Loucy (cell line): ENCODE results near the gene PRKACB.

Source experiments
- H2AFZ ChIP-seq: fragments of 200-600 bp; sonication (generic); 2 replicates; pipeline ENCODE4 v1.6.0; 2016; ENCODE audit warnings: antibody characterized with exemption, mild to moderate bottlenecking, low read length, moderate library complexity
- H3F3A ChIP-seq: fragments of 200-600 bp; 2 replicates; pipeline ENCODE4 v1.6.0; 2016; ENCODE audit warnings: antibody characterized with exemption, low read depth, mild to moderate bottlenecking
- H3K27me3 ChIP-seq: fragments of 200-600 bp; sonication (generic); 2 replicates; pipeline ENCODE4 v1.6.1; 2014; ENCODE audit warnings: low read length, mild to moderate bottlenecking; ENCODE audit not compliant: insufficient read depth, poor library complexity, severe bottlenecking
- H3K36me3 ChIP-seq: fragments of 200-600 bp; sonication (generic); 2 replicates; pipeline ENCODE4 v1.6.1; 2016; ENCODE audit warnings: low read length; ENCODE audit not compliant: insufficient read depth
- H3K4me1 ChIP-seq: fragments of 200-600 bp; sonication (generic); 2 replicates; pipeline ENCODE4 v1.5.1; 2014; ENCODE audit warnings: low read length, mild to moderate bottlenecking; ENCODE audit not compliant: insufficient read depth, poor library complexity, severe bottlenecking
- H3K4me2 ChIP-seq: fragments of 200-600 bp; sonication (generic); 2 replicates; pipeline ENCODE4 v1.6.0; 2014; ENCODE audit warnings: antibody characterized with exemption, low read length, low read depth, mild to moderate bottlenecking; ENCODE audit not compliant: poor library complexity, severe bottlenecking
- H3K4me3 ChIP-seq: fragments of 200-600 bp; sonication (generic); 2 replicates; pipeline ENCODE4 v1.5.1; 2014; ENCODE audit warnings: low read length, mild to moderate bottlenecking, mixed read lengths; ENCODE audit not compliant: poor library complexity, severe bottlenecking
- H3K79me2 ChIP-seq: fragments of 200-600 bp; sonication (generic); 2 replicates; pipeline ENCODE4 v1.6.1; 2014; ENCODE audit warnings: low read length; ENCODE audit not compliant: insufficient read depth
- H3K9ac ChIP-seq: fragments of 200-600 bp; sonication (generic); 2 replicates; pipeline ENCODE4 v1.6.0; 2014; ENCODE audit warnings: mild to moderate bottlenecking, low read depth, low read length, moderate library complexity; ENCODE audit not compliant: poor library complexity, severe bottlenecking
- H3K9me2 ChIP-seq: fragments of 200-600 bp; sonication (generic); replicated peaks from 2 replicates; pipeline ENCODE4 v1.6.1; 2016; ENCODE audit warnings: low read depth, low read length, mixed read lengths
- H3K9me3 ChIP-seq: fragments of 200-600 bp; sonication (generic); 2 replicates; pipeline ENCODE4 v1.6.1; 2014; ENCODE audit warnings: mild to moderate bottlenecking, antibody characterized with exemption, low read length, low read depth; ENCODE audit not compliant: insufficient read depth
- H4K20me1 ChIP-seq: fragments of 200-600 bp; sonication (generic); 2 replicates; pipeline ENCODE4 v1.6.0; 2014; ENCODE audit warnings: antibody characterized with exemption, low read length, mild to moderate bottlenecking; ENCODE audit not compliant: insufficient read depth, poor library complexity, severe bottlenecking
- CTCF ChIP-seq: fragments of 200-600 bp; sonication (generic); conservative IDR thresholded peaks from 2 replicates; pipeline ENCODE4 v1.5.1; 2014; ENCODE audit warnings: mild to moderate bottlenecking, antibody characterized with exemption, low read length
- EZH2phosphoT487 ChIP-seq: fragments of 200-600 bp; IDR thresholded peaks from 2 replicates; pipeline ENCODE4 v1.6.1; 2018; ENCODE audit warnings: antibody characterized with exemption, mild to moderate bottlenecking, moderate library complexity, borderline replicate concordance

PRKACB gene

GRCh38 chr1:84145068-84145467, 997 bp downstream of the PRKACB start:
- H2AFZ ChIP-seq = peak overlapping the region; percentile 61
- H3K9ac ChIP-seq = peak overlapping the region; percentile 87
- TF ChIP-seq CTCF (no peak), EZH2phosphoT487 (no peak)
- no peaks in the 10 kb centered on the region for H3K27me3 ChIP-seq
- H3K9me3 ChIP-seq = no peaks in the 10 kb centered on the region
- peak overlapping the region; percentile 82 for H3K4me3 ChIP-seq
- no peaks in the 10 kb centered on the region for H3K9me2 ChIP-seq
- peaks cover 3% of the 10 kb centered on the region for H3F3A ChIP-seq
- no peaks in the 10 kb centered on the region for H3K36me3 ChIP-seq
- H3K79me2 ChIP-seq = peaks cover 48% of the 10 kb centered on the region
- peaks cover 47% of the 10 kb centered on the region for H3K4me1 ChIP-seq
- peak overlapping the region; percentile 94 for H3K4me2 ChIP-seq
- peaks cover 17% of the 10 kb centered on the region for H4K20me1 ChIP-seq

GRCh38 chr1:84146411-84147032, 2.5 kb downstream of the PRKACB start:
- no peaks in the 10 kb centered on the region for H3K9me2 ChIP-seq
- peak overlapping the region; percentile 87 for H3K9ac ChIP-seq
- H3K36me3 ChIP-seq = no peaks in the 10 kb centered on the region
- H4K20me1 ChIP-seq = peaks cover 24% of the 10 kb centered on the region
- no peak overlapping the region for H2AFZ ChIP-seq
- TF ChIP-seq CTCF (no peak), EZH2phosphoT487 (no peak)
- H3K27me3 ChIP-seq = no peaks in the 10 kb centered on the region
- H3K4me3 ChIP-seq = peak overlapping the region; percentile 82
- H3K4me1 ChIP-seq = peaks cover 54% of the 10 kb centered on the region
- peaks cover 3% of the 10 kb centered on the region; the same call in 1 of the 2 replicates for H3F3A ChIP-seq
- no peaks in the 10 kb centered on the region for H3K9me3 ChIP-seq
- H3K79me2 ChIP-seq = peaks cover 61% of the 10 kb centered on the region
- peak overlapping the region; percentile 94 for H3K4me2 ChIP-seq

- Histone ChIP-seq H3K9me3 (no peaks in the 10 kb centered on the region), H3K4me2 (peak overlapping the region; percentile 94), H4K20me1 (peaks cover 25% of the 10 kb centered on the region), H3K4me3 (peak overlapping the region; percentile 82), H3K79me2 (peaks cover 84% of the 10 kb centered on the region), H3K36me3 (no peaks in the 10 kb centered on the region), H3K9me2 (no peaks in the 10 kb centered on the region), H2AFZ (no peak overlapping the region), H3K27me3 (no peaks in the 10 kb centered on the region), H3K9ac (peak overlapping the region; percentile 33), H3F3A (peaks cover 7% of the 10 kb centered on the region; the same call in 1 of the 2 replicates), H3K4me1 (peaks cover 67% of the 10 kb centered on the region)
- TF ChIP-seq EZH2phosphoT487 (no peak), CTCF (no peak)
Observed at GRCh38 chr1:84148758-84149157, 4.7 kb downstream of the PRKACB start.
